H1 (cell line): ENCODE measurements around the gene MTX1. TPM values are rescaled to one million over a fixed set of nuclear protein-coding genes. Genes with fewer than 3 reads are reported as not detected.
A peak's percentile ranks its signal among the peaks of the same experiment; 100 is the strongest.

Experiments
- CTCF ChIA-PET: fragments of 300-600 bp; sonication (Branson Sonifier 250); formaldehyde crosslinking; loops from one replicate; lab custom pipeline; 2021; ENCODE audit not compliant: partially characterized antibody; lab: Charles Lee
- POLR2A ChIA-PET: fragments of 300-600 bp; sonication (Branson Sonifier 250); formaldehyde crosslinking; loops from one replicate; lab custom pipeline; 2021; ENCODE audit warnings: inconsistent platforms; ENCODE audit not compliant: partially characterized antibody; lab: Charles Lee
- DNase-seq, 2 experiments: peaks; one replicate each; pipeline versions ENCODE4 v3.0.0 to v3.0.0-alpha.2; 2010 to 2022; ENCODE audit warnings: low spot score in 2 of 2, low read depth in 1 of 2, mixed read lengths in 1 of 2
- FAIRE-seq: peaks from 2 replicates; lab custom pipeline; 2011; peaks lifted over from hg19 to GRCh38; lab: Jason Lieb, UNC
- H2AFZ ChIP-seq: 2 replicates; pipeline ENCODE4 v1.8.1; 2012; ENCODE audit warnings: low read length, inconsistent platforms
- H2AK5ac ChIP-seq: 2 replicates; pipeline ENCODE4 v1.6.1; 2013; ENCODE audit warnings: low read depth, low read length
- H2BK120ac ChIP-seq: replicated peaks from 2 replicates; pipeline ENCODE3; 2013; ENCODE audit warnings: low read depth, low read length, inconsistent platforms
- H2BK12ac ChIP-seq: 2 replicates; pipeline ENCODE4 v1.6.1; 2013; ENCODE audit warnings: low read depth, low read length
- H2BK15ac ChIP-seq: 2 replicates; pipeline ENCODE4 v1.6.1; 2013; ENCODE audit warnings: low read length
- H2BK20ac ChIP-seq: 2 replicates; pipeline ENCODE4 v1.6.1; 2013; ENCODE audit warnings: low read length
- H2BK5ac ChIP-seq: 2 replicates; pipeline ENCODE4 v1.6.1; 2013; ENCODE audit warnings: low read depth, low read length
- H3K14ac ChIP-seq: 2 replicates; pipeline ENCODE4 v1.6.1; 2013; ENCODE audit warnings: inconsistent platforms; ENCODE audit not compliant: insufficient read length
- H3K18ac ChIP-seq: 2 replicates; pipeline ENCODE4 v1.6.1; 2013; ENCODE audit warnings: low read length; ENCODE audit errors: extremely low read depth
- H3K23ac ChIP-seq: 2 replicates; pipeline ENCODE4 v1.6.1; 2013; ENCODE audit warnings: inconsistent platforms; ENCODE audit not compliant: insufficient read length
- H3K23me2 ChIP-seq: 2 replicates; pipeline ENCODE4 v1.6.1; 2013; ENCODE audit warnings: low read depth, low read length
- H3K27ac ChIP-seq: 2 replicates; pipeline ENCODE4 v1.6.1; 2011; ENCODE audit warnings: low read depth, low read length, inconsistent platforms
- H3K27me3 ChIP-seq, 4 experiments: replicated peaks in 1 of 4; 1 replicate in 1 of 4; 2 replicates in 3 of 4; pipeline versions ENCODE4 v1.6.1 to v1.8.1; 2011 to 2013; ENCODE audit warnings: low read length in 3 of 4, mild to moderate bottlenecking in 3 of 4, inconsistent platforms in 2 of 4, mixed read lengths in 2 of 4, moderate library complexity in 1 of 4; ENCODE audit not compliant: control insufficient read depth in 3 of 4, insufficient read depth in 3 of 4; ENCODE audit errors: extremely low read depth in 1 of 4
- H3K36me3 ChIP-seq, 4 experiments: 2 replicates each; pipeline versions ENCODE4 v1.6.1 to v1.8.1; 2011 to 2013; ENCODE audit warnings: mild to moderate bottlenecking in 4 of 4, low read length in 3 of 4, moderate library complexity in 2 of 4, control low read depth in 1 of 4, inconsistent platforms in 1 of 4; ENCODE audit not compliant: insufficient read depth in 4 of 4, control insufficient read depth in 2 of 4
- H3K4ac ChIP-seq: replicated peaks from 2 replicates; pipeline ENCODE3; 2013; ENCODE audit warnings: low read length, low read depth, mixed read lengths, inconsistent platforms; ENCODE audit not compliant: insufficient read length
- H3K4me1 ChIP-seq, 4 experiments: replicated peaks in 1 of 4; 1 replicate in 1 of 4; 2 replicates in 3 of 4; pipeline versions ENCODE4 v1.6.1 to v1.8.1; 2011 to 2013; ENCODE audit warnings: low read length in 3 of 4, inconsistent platforms in 2 of 4, mixed read lengths in 1 of 4; ENCODE audit not compliant: insufficient read depth in 4 of 4, control insufficient read depth in 3 of 4
- H3K4me2 ChIP-seq, 2 experiments: 2 replicates each; pipeline versions ENCODE4 v1.6.1 to v1.8.1; 2011 to 2013; ENCODE audit warnings: low read depth in 2 of 2, low read length in 2 of 2, control low read depth in 1 of 2, inconsistent platforms in 1 of 2, mild to moderate bottlenecking in 1 of 2; ENCODE audit not compliant: insufficient read depth in 1 of 2
- H3K4me3 ChIP-seq, 4 experiments: fragments of 200-600, 300-600 bp in 1 of 4; sonication (generic), shearing (Covaris generic), sonication (Bioruptor Twin) in 1 of 4; 2 replicates each; pipeline versions ENCODE4 v1.5.1 to v1.8.1; 2011 to 2016; ENCODE audit warnings: low read length in 4 of 4, low read depth in 3 of 4, control low read depth in 2 of 4, inconsistent platforms in 2 of 4, mild to moderate bottlenecking in 2 of 4, mixed read lengths in 1 of 4, moderate library complexity in 1 of 4; ENCODE audit not compliant: insufficient read depth in 2 of 4; ENCODE audit errors: extremely low read depth in 1 of 4
- H3K56ac ChIP-seq: replicated peaks from 2 replicates; pipeline ENCODE3; 2013; ENCODE audit warnings: low read depth, mild to moderate bottlenecking, mixed read lengths, low read length, inconsistent platforms; ENCODE audit not compliant: insufficient read length
- H3K79me1 ChIP-seq: 2 replicates; pipeline ENCODE4 v1.6.1; 2013; ENCODE audit warnings: low read depth, low read length, control low read depth
- H3K79me2 ChIP-seq, 2 experiments: 2 replicates each; pipeline versions ENCODE4 v1.6.1 to v1.8.1; 2012 to 2013; ENCODE audit warnings: low read length in 2 of 2, mild to moderate bottlenecking in 2 of 2, inconsistent platforms in 1 of 2; ENCODE audit not compliant: insufficient read depth in 2 of 2, control insufficient read depth in 1 of 2
- H3K9ac ChIP-seq, 4 experiments: replicated peaks in 1 of 4; 1 replicate in 1 of 4; 2 replicates in 3 of 4; pipeline versions ENCODE4 v1.6.1 to v1.8.1; 2011 to 2013; ENCODE audit warnings: low read depth in 3 of 4, low read length in 3 of 4, control low read depth in 2 of 4, mild to moderate bottlenecking in 2 of 4, moderate library complexity in 2 of 4, inconsistent platforms in 1 of 4; ENCODE audit errors: extremely low read depth in 1 of 4
- H3K9me3 ChIP-seq, 2 experiments: 2 replicates each; pipeline versions ENCODE4 v1.6.1 to v1.8.1; 2012 to 2013; ENCODE audit warnings: mild to moderate bottlenecking in 2 of 2, moderate library complexity in 2 of 2, control low read depth in 1 of 2, inconsistent platforms in 1 of 2, low read depth in 1 of 2, low read length in 1 of 2, mixed read lengths in 1 of 2; ENCODE audit not compliant: insufficient read depth in 2 of 2
- H4K20me1 ChIP-seq, 2 experiments: replicated peaks in 1 of 2; 2 replicates each; pipeline versions ENCODE3 to v1.8.1; 2011 to 2013; ENCODE audit warnings: inconsistent platforms in 2 of 2, low read length in 2 of 2, mild to moderate bottlenecking in 1 of 2; ENCODE audit not compliant: insufficient read depth in 2 of 2, control insufficient read depth in 1 of 2
- H4K5ac ChIP-seq: 2 replicates; pipeline ENCODE4 v1.6.1; 2013; ENCODE audit warnings: low read length, low read depth, mixed read lengths, inconsistent platforms; ENCODE audit not compliant: insufficient read length
- H4K8ac ChIP-seq: 2 replicates; pipeline ENCODE4 v1.8.0; 2013; ENCODE audit warnings: mild to moderate bottlenecking, moderate library complexity, low read length, inconsistent platforms; ENCODE audit not compliant: insufficient read depth; ENCODE audit errors: extremely low read depth
- H4K91ac ChIP-seq: replicated peaks from 2 replicates; pipeline ENCODE3; 2013; ENCODE audit warnings: low read length, mixed read lengths, inconsistent platforms; ENCODE audit not compliant: insufficient read length
- ATF3 ChIP-seq: IDR thresholded peaks from 2 replicates; pipeline ENCODE4 v1.6.1; 2011; ENCODE audit warnings: low read depth, mild to moderate bottlenecking, low read length; ENCODE audit not compliant: insufficient read depth
- BACH1 ChIP-seq: IDR thresholded peaks from 2 replicates; pipeline ENCODE4 v1.6.1; 2012; ENCODE audit warnings: low read length, improper control_type of control experiment
- CEBPB ChIP-seq: IDR thresholded peaks from 2 replicates; pipeline ENCODE4 v1.6.1; 2012; ENCODE audit warnings: low read depth, low read length
- CREB1 ChIP-seq: IDR thresholded peaks from 2 replicates; pipeline ENCODE4 v1.6.1; 2012; ENCODE audit warnings: inconsistent platforms
- CTBP2 ChIP-seq: IDR thresholded peaks from 2 replicates; pipeline ENCODE4 v1.7.0; 2011; ENCODE audit warnings: borderline replicate concordance, mild to moderate bottlenecking, moderate library complexity, mixed read lengths, low read length; ENCODE audit not compliant: insufficient read depth, insufficient read length
- GTF2F1 ChIP-seq: IDR thresholded peaks from 2 replicates; pipeline ENCODE4 v1.6.1; 2012; ENCODE audit warnings: low read depth, low read length, improper control_type of control experiment, borderline replicate concordance
- JUND ChIP-seq: IDR thresholded peaks from 2 replicates; pipeline ENCODE4 v1.6.1; 2011; ENCODE audit warnings: mild to moderate bottlenecking, improper control_type of control experiment, low read length
- NANOG ChIP-seq: IDR thresholded peaks from 2 replicates; pipeline ENCODE4 v1.6.1; 2011; ENCODE audit warnings: low read length, low read depth, mild to moderate bottlenecking, inconsistent platforms; ENCODE audit not compliant: insufficient read depth, poor library complexity, severe bottlenecking
- PHF8 ChIP-seq: fragments of 200-600 bp; sonication (generic); conservative IDR thresholded peaks from 2 replicates; pipeline ENCODE4 v1.7.1; 2012; ENCODE audit warnings: low read depth, mild to moderate bottlenecking, inconsistent platforms, low read length, moderate library complexity
- POLR2AphosphoS5 ChIP-seq: IDR thresholded peaks from 2 replicates; pipeline ENCODE4 v1.6.1; 2011; ENCODE audit warnings: low read depth, low read length
- SP1 ChIP-seq: IDR thresholded peaks from 2 replicates; pipeline ENCODE4 v1.6.1; 2011; ENCODE audit warnings: low read depth, low read length
- SP2 ChIP-seq: IDR thresholded peaks from 2 replicates; pipeline ENCODE4 v1.6.1; 2012; ENCODE audit warnings: mild to moderate bottlenecking, low read length, inconsistent platforms
- WGBS, 2 experiments: shearing (Covaris generic) in 1 of 2; methylation state at CpG; one replicate each; pipeline versions ENCODE4 v1.1.6 to v1.1.7; 2013 to 2015; ENCODE audit warnings: low lambda C conversion rate in 2 of 2, mixed read lengths in 2 of 2, inconsistent platforms in 1 of 2, low coverage in 1 of 2, missing lambda C conversion rate in 1 of 2; ENCODE audit not compliant: insufficient replicate concordance in 2 of 2, insufficient coverage in 1 of 2, insufficient read length in 1 of 2; ENCODE audit errors: extremely low coverage in 1 of 2, missing lambda C conversion rate in 1 of 2; 5-methylcytosine and 5-hydroxymethylcytosine counted together
- polyA plus RNA-seq, 7 experiments: library from polyadenylated mRNA; depleted of rRNA in 3 of 7; stranded (reverse) in 5 of 7; unstranded in 2 of 7; fragments of >200 nt in 5 of 7; fragments of 200-250 nt in 2 of 7; gene quantifications; 1 replicate in 5 of 7; 2 replicates in 1 of 7; 4 replicates in 1 of 7; pipeline versions ENCODE4 v1.2.1 to v1.2.3, GENCODE V29; 2011 to 2013; ENCODE audit warnings: missing spikeins in 2 of 7, mixed read lengths in 2 of 7
- total RNA-seq: library from RNA; stranded (reverse); fragmentation: NEBNext Ultra II Directional; extraction: Animal tissue kit (Norgen Biotek cat#: 25700); gene quantifications from 2 replicates; pipeline ENCODE4 v1.2.1, GENCODE V29; 2021

The MTX1 gene
- total and polyA plus RNA-seq, 2 of the 8 experiments (the other 6 are each of a cell fraction or from before 2014, with no cell fraction given) = 47.9 to 131 TPM

- H3K79me2 ChIP-seq = peaks cover 0 to 6% of the 10 kb centered on the region in 2 experiments; a peak in 2 of 4 replicates
- H3K9me3 ChIP-seq = no peaks in the 10 kb centered on the region
- peaks cover 0 to 21% (median 8%) of the 10 kb centered on the region in 4 experiments; a peak in 5 of 7 replicates for H3K4me1 ChIP-seq
- no peak overlapping the region for H4K5ac ChIP-seq
- 89% methylated on average over 11 of the region's 11 CpGs; no CpG with 5 or more reads in 1 of the 2 experiments for WGBS, 2 experiments
- H3K27me3 ChIP-seq = no peaks in the 10 kb centered on the region
- ChIA-PET CTCF (interaction anchor here (0.5 to 7.9 kb wide), 19 partner anchors 9 to 564 kb away, joined by 3 to 107 read pairs (median 4); partner anchors contain the start of gene SCAMP3), POLR2A (interaction anchor here (1.6 to 20.5 kb wide), 4 partner anchors 10 to 50 kb away, joined by 3 to 512 read pairs (median 10); partner anchors contain the start of genes MTX1 and THBS3)
- 0 out of 2 replicates have a peak overlapping the region, but pooled peaks have one; percentile 83 for H2BK15ac ChIP-seq
- H2AK5ac ChIP-seq = no peak overlapping the region
- H4K91ac ChIP-seq = no peak overlapping the region
- FAIRE-seq = no peak
- no peak overlapping the region; a peak in 1 of 7 replicates for H3K9ac ChIP-seq
- no peak overlapping the region for H3K4me3 ChIP-seq
- peak overlapping the region; percentile 21 for H3K56ac ChIP-seq
- no peak overlapping the region for H3K14ac ChIP-seq
- H3K79me1 ChIP-seq = no peaks in the 10 kb centered on the region; the same call in 1 of the 2 replicates
- no peak overlapping the region for H2BK120ac ChIP-seq
- no peak for DNase-seq
- H2BK12ac ChIP-seq = no peak overlapping the region
- no peak overlapping the region for H2BK5ac ChIP-seq
- H3K4me2 ChIP-seq = no peak overlapping the region
- no peak overlapping the region for H4K8ac ChIP-seq
- H3K23me2 ChIP-seq = peaks cover 10% of the 10 kb centered on the region; the same call in 1 of the 2 replicates
- peaks cover 15 to 44% (median 30%) of the 10 kb centered on the region in 4 experiments for H3K36me3 ChIP-seq
- H2BK20ac ChIP-seq = no peak overlapping the region
- no peak overlapping the region for H3K27ac ChIP-seq
- no peak overlapping the region for H3K23ac ChIP-seq
- no peak overlapping the region for H2AFZ ChIP-seq
- no peak overlapping the region for H3K18ac ChIP-seq
- H3K4ac ChIP-seq = no peak overlapping the region
- H4K20me1 ChIP-seq = peaks cover 8 to 10% of the 10 kb centered on the region in 2 experiments
- TF ChIP-seq CTBP2 (no peak), CEBPB (no peak), PHF8 (no peak), JUND (no peak), SP1 (no peak), SP2 (no peak), GTF2F1 (no peak), NANOG (no peak), POLR2AphosphoS5 (no peak), CREB1 (no peak), BACH1 (no peak), ATF3 (no peak)
These were observed 31.1 kb upstream of the MTX1 start for GRCh38 chr1:155177192-155177917.
